AG04450 (cell line): ENCODE data around the gene PTPRT. TPM values are rescaled to one million over a fixed set of nuclear protein-coding genes. Genes with fewer than 3 reads are reported as not detected.

Experiments
- CTCF ChIA-PET: fragments of 300-600, 350-600 bp; formaldehyde crosslinking; extraction: SDS; loops from one replicate; lab custom pipeline; 2022; ENCODE audit warnings: antibody characterized with exemption, inconsistent platforms; lab: Charles Lee
- POLR2A ChIA-PET: fragments of 350-600 bp; formaldehyde crosslinking; extraction: SDS; loops from one replicate; lab custom pipeline; 2021; ENCODE audit warnings: antibody characterized with exemption, inconsistent platforms; lab: Yijun Ruan, JAX
- DNase-seq: peaks from one replicate; pipeline ENCODE4 v3.0.0-alpha.2; 2011; ENCODE audit warnings: low read depth, low spot score
- H3K27ac ChIP-seq: one replicate; pipeline ENCODE4 v1.5.1; 2012; ENCODE audit warnings: low read depth, low read length, control low read depth
- H3K27me3 ChIP-seq: one replicate; pipeline ENCODE4 v1.6.0; 2012; ENCODE audit warnings: low read length; ENCODE audit not compliant: control insufficient read depth, insufficient read depth
- H3K4me3 ChIP-seq: 2 replicates; pipeline ENCODE4 v1.5.1; 2011; ENCODE audit warnings: mild to moderate bottlenecking, low read depth, low read length, control low read depth
- H3K9me3 ChIP-seq: 2 replicates; pipeline ENCODE4 v1.5.1; 2012; ENCODE audit warnings: low read length; ENCODE audit not compliant: control insufficient read depth, insufficient read depth
- CTCF ChIP-seq: IDR thresholded peaks from 2 replicates; pipeline ENCODE4 v1.5.1; 2011; ENCODE audit warnings: low read depth, low read length, control low read depth, inconsistent platforms
- polyA plus RNA-seq: library from polyadenylated mRNA; depleted of rRNA; stranded (reverse); fragments of >200 nt; gene quantifications from 2 replicates; pipeline ENCODE4 v1.2.3, GENCODE V29; 2011

PTPRT gene
- polyA plus RNA-seq, 1 experiment, result not detected

- H3K4me3 ChIP-seq, result no peak overlapping the region
- H3K27ac ChIP-seq, result no peak overlapping the region
- H3K27me3 ChIP-seq, result no peaks in the 10 kb centered on the region
- TF ChIP-seq CTCF, result no peak
- ChIA-PET CTCF (no interaction called here), POLR2A (no interaction called here)
- peaks cover 34% of the 10 kb centered on the region for H3K9me3 ChIP-seq
- no peak for DNase-seq
These were observed 1025.4 kb downstream of the PTPRT start for GRCh38 chr20:42164121-42164890.

- no peak overlapping the region for H3K27ac ChIP-seq
- TF ChIP-seq CTCF, result no peak
- ChIA-PET POLR2A (no interaction called here), CTCF (no interaction called here)
- peaks cover 38% of the 10 kb centered on the region for H3K9me3 ChIP-seq
- H3K27me3 ChIP-seq, result no peaks in the 10 kb centered on the region
- H3K4me3 ChIP-seq, result no peak overlapping the region
- no peak for DNase-seq
These were observed 1028.4 kb downstream of the PTPRT start for GRCh38 chr20:42161228-42161829.

GRCh38 chr20:42159808-42160207 is 1029.9 kb downstream of the PTPRT start:
- Histone ChIP-seq H3K27me3 (no peaks in the 10 kb centered on the region), H3K9me3 (peaks cover 50% of the 10 kb centered on the region), H3K4me3 (no peak overlapping the region), H3K27ac (no peak overlapping the region)
- ChIA-PET CTCF (no interaction called here), POLR2A (no interaction called here)
- DNase-seq, result no peak
- no peak for TF ChIP-seq CTCF

GRCh38 chr20:42158272-42158671 is 1031.4 kb downstream of the PTPRT start:
- TF ChIP-seq CTCF, result no peak
- CTCF ChIA-PET, result no interaction called here

GRCh38 chr20:42155586-42155985 is 1034.1 kb downstream of the PTPRT start:
- DNase-seq, result no peak
- H3K27ac ChIP-seq, result no peak overlapping the region
- ChIA-PET CTCF (no interaction called here), POLR2A (no interaction called here)
- peaks cover 31% of the 10 kb centered on the region; the same call in 1 of the 2 replicates for H3K9me3 ChIP-seq
- no peak overlapping the region for H3K4me3 ChIP-seq
- H3K27me3 ChIP-seq, result no peaks in the 10 kb centered on the region
- TF ChIP-seq CTCF, result no peak

More at GRCh38 chr20:42158272-42158671, 1031.4 kb downstream of the PTPRT start:
- no peak for DNase-seq
- H3K9me3 ChIP-seq, result peaks cover 55% of the 10 kb centered on the region
- H3K4me3 ChIP-seq, result no peak overlapping the region
- no peaks in the 10 kb centered on the region for H3K27me3 ChIP-seq
- POLR2A ChIA-PET, result no interaction called here
- no peak overlapping the region for H3K27ac ChIP-seq
